SU-DHL-6 (cell line): Measurements from ENCODE around the gene ABCB11.

ENCODE experiments used
- H2AFZ ChIP-seq: fragments of 200-600 bp; sonication (generic); 2 replicates; pipeline ENCODE4 v1.6.1; 2014; ENCODE audit warnings: low read depth, mild to moderate bottlenecking, moderate library complexity, mixed read lengths, antibody characterized with exemption, low read length; ENCODE audit not compliant: severe bottlenecking
- H3F3A ChIP-seq: fragments of 200-600 bp; shearing (Covaris generic); 2 replicates; pipeline ENCODE4 v1.6.0; 2016; ENCODE audit warnings: antibody characterized with exemption, mild to moderate bottlenecking; ENCODE audit not compliant: insufficient read depth
- H3K27ac ChIP-seq: fragments of 200-600 bp; sonication (generic); 2 replicates; pipeline ENCODE4 v1.5.1; 2016; ENCODE audit warnings: low read depth, mild to moderate bottlenecking, low read length, moderate library complexity, mixed read lengths
- H3K27me3 ChIP-seq: fragments of 200-600 bp; sonication (generic), shearing (Covaris generic); 2 replicates; pipeline ENCODE4 v1.6.0; 2014; ENCODE audit warnings: mild to moderate bottlenecking, low read length
- H3K36me3 ChIP-seq: fragments of 200-600 bp; sonication (generic); 2 replicates; pipeline ENCODE4 v1.6.1; 2014; ENCODE audit warnings: mild to moderate bottlenecking, low read length, mixed read lengths
- H3K4me2 ChIP-seq: fragments of 300-600, 200-600 bp; shearing (Covaris generic), sonication (generic); 2 replicates; pipeline ENCODE4 v1.6.0; 2014; ENCODE audit warnings: low read length, low read depth, mild to moderate bottlenecking; ENCODE audit not compliant: poor library complexity, severe bottlenecking
- H3K4me3 ChIP-seq: fragments of 200-600 bp; sonication (generic); 2 replicates; pipeline ENCODE4 v1.5.1; 2014; ENCODE audit warnings: antibody characterized with exemption, low read length, mild to moderate bottlenecking, mixed read lengths; ENCODE audit not compliant: insufficient read depth, poor library complexity, severe bottlenecking
- H3K79me2 ChIP-seq: fragments of 200-600 bp; sonication (generic); 2 replicates; pipeline ENCODE4 v1.6.1; 2014; ENCODE audit warnings: mild to moderate bottlenecking, low read length, moderate library complexity; ENCODE audit not compliant: insufficient read depth
- H3K9ac ChIP-seq: fragments of 200-600 bp; sonication (generic); 2 replicates; pipeline ENCODE4 v1.7.0; 2014; ENCODE audit warnings: mild to moderate bottlenecking, low read length
- H3K9me2 ChIP-seq: fragments of 200-600 bp; sonication (generic); replicated peaks from 2 replicates; pipeline ENCODE4 v1.6.1; 2014; ENCODE audit warnings: low read length; ENCODE audit not compliant: insufficient read depth
- H3K9me3 ChIP-seq: fragments of 200-600 bp; sonication (generic); 2 replicates; pipeline ENCODE4 v1.6.1; 2014; ENCODE audit warnings: low read length, mixed read lengths; ENCODE audit not compliant: insufficient read depth
- H4K20me1 ChIP-seq: fragments of 200-600 bp; sonication (generic); 2 replicates; pipeline ENCODE4 v1.6.1; 2014; ENCODE audit warnings: low read depth, mild to moderate bottlenecking, antibody characterized with exemption, low read length, moderate library complexity, mixed read lengths
- CTCF ChIP-seq: fragments of 200-600 bp; sonication (generic); IDR thresholded peaks from one replicate; pipeline ENCODE4 v1.5.1; 2017; ENCODE audit warnings: antibody characterized with exemption, mild to moderate bottlenecking, low read length, moderate library complexity; ENCODE audit not compliant: insufficient read depth, poor library complexity, severe bottlenecking
- EZH2phosphoT487 ChIP-seq: fragments of 200-600 bp; sonication (generic), shearing (Covaris generic); conservative IDR thresholded peaks from 2 replicates; pipeline ENCODE4 v1.6.1; 2018; ENCODE audit warnings: mild to moderate bottlenecking, antibody characterized with exemption, low read length, moderate library complexity, mixed read lengths

ABCB11 gene

GRCh38 chr2:169039702-169040101 lies 8.6 kb upstream of the ABCB11 start:
- Histone ChIP-seq H3K9ac (no peak overlapping the region), H3K27me3 (no peaks in the 10 kb centered on the region), H2AFZ (no peak overlapping the region), H3K4me2 (no peak overlapping the region), H3K79me2 (no peaks in the 10 kb centered on the region), H4K20me1 (no peaks in the 10 kb centered on the region), H3F3A (no peaks in the 10 kb centered on the region), H3K9me3 (peaks cover 5% of the 10 kb centered on the region; the same call in 1 of the 2 replicates), H3K27ac (no peak overlapping the region), H3K9me2 (no peaks in the 10 kb centered on the region), H3K36me3 (no peaks in the 10 kb centered on the region), H3K4me3 (no peak overlapping the region)
- no peak for TF ChIP-seq EZH2phosphoT487
- TF ChIP-seq CTCF = no peak

GRCh38 chr2:169038338-169038757 lies 7.2 kb upstream of the ABCB11 start:
- no peak for TF ChIP-seq CTCF
- TF ChIP-seq EZH2phosphoT487 = no peak
- no peak overlapping the region for H3K4me2 ChIP-seq
- H2AFZ ChIP-seq = no peak overlapping the region

GRCh38 chr2:169036736-169037440 lies 5.8 kb upstream of the ABCB11 start:
- H2AFZ ChIP-seq = no peak overlapping the region
- H3F3A ChIP-seq = no peaks in the 10 kb centered on the region
- no peaks in the 10 kb centered on the region for H4K20me1 ChIP-seq
- H3K79me2 ChIP-seq = no peaks in the 10 kb centered on the region
- H3K4me2 ChIP-seq = no peak overlapping the region
- no peaks in the 10 kb centered on the region for H3K9me2 ChIP-seq
- H3K36me3 ChIP-seq = no peaks in the 10 kb centered on the region
- no peaks in the 10 kb centered on the region for H3K9me3 ChIP-seq
- H3K27me3 ChIP-seq = no peaks in the 10 kb centered on the region
- H3K9ac ChIP-seq = no peak overlapping the region
- no peak overlapping the region for H3K4me3 ChIP-seq
- H3K27ac ChIP-seq = no peak overlapping the region
- TF ChIP-seq EZH2phosphoT487 = no peak

More at GRCh38 chr2:169038338-169038757, 7.2 kb upstream of the ABCB11 start:
- Histone ChIP-seq H3K9me2 (no peaks in the 10 kb centered on the region), H3K9ac (no peak overlapping the region), H3K79me2 (no peaks in the 10 kb centered on the region), H3K9me3 (peaks cover 5% of the 10 kb centered on the region; the same call in 1 of the 2 replicates), H3K4me3 (no peak overlapping the region), H3K36me3 (no peaks in the 10 kb centered on the region), H3K27me3 (no peaks in the 10 kb centered on the region), H3K27ac (no peak overlapping the region), H3F3A (no peaks in the 10 kb centered on the region), H4K20me1 (no peaks in the 10 kb centered on the region)

- Histone ChIP-seq H3K9me2 (no peaks in the 10 kb centered on the region), H3K27ac (no peak overlapping the region), H3K9me3 (no peaks in the 10 kb centered on the region), H3K4me2 (no peak overlapping the region), H2AFZ (no peak overlapping the region), H3K27me3 (no peaks in the 10 kb centered on the region), H3K9ac (no peak overlapping the region), H3K36me3 (no peaks in the 10 kb centered on the region), H3F3A (no peaks in the 10 kb centered on the region), H4K20me1 (no peaks in the 10 kb centered on the region), H3K79me2 (no peaks in the 10 kb centered on the region), H3K4me3 (no peak overlapping the region)
- TF ChIP-seq EZH2phosphoT487 (no peak), CTCF (no peak)
Measured at GRCh38 chr2:169035887-169036286, 4.8 kb upstream of the ABCB11 start.
